Erythroblast (primary cell): ENCODE measurements around the gene NLGN1.

ENCODE experiments used
- DNase-seq, 2 experiments: peaks; one replicate each; lab custom pipeline; 2025; lab: John Stamatoyannopoulos, UW
- GATA1 ChIP-seq: IDR thresholded peaks from 2 replicates; pipeline ENCODE4 v1.6.1; 2011; ENCODE audit warnings: low read depth, mild to moderate bottlenecking, control low read depth, low read length, moderate library complexity
- POLR2A ChIP-seq: IDR thresholded peaks from 2 replicates; pipeline ENCODE4 v1.6.1; 2011; ENCODE audit warnings: mild to moderate bottlenecking, low read length

Gene NLGN1

GRCh38 chr3:173676094-173676493 lies 278.6 kb downstream of the NLGN1 start:
- TF ChIP-seq POLR2A, result no peak
- no peak for DNase-seq

GRCh38 chr3:173681188-173681678 lies 283.7 kb downstream of the NLGN1 start:
- TF ChIP-seq POLR2A (no peak), GATA1 (no peak)

GRCh38 chr3:173685456-173685855 lies 287.9 kb downstream of the NLGN1 start:
- TF ChIP-seq POLR2A (no peak), GATA1 (no peak)
- no peak for DNase-seq

More at GRCh38 chr3:173681188-173681678, 283.7 kb downstream of the NLGN1 start:
- DNase-seq, result no peak

- DNase-seq, result no peak
- TF ChIP-seq POLR2A (no peak), GATA1 (no peak)
These were observed 290.8 kb downstream of the NLGN1 start for GRCh38 chr3:173688216-173688842.

- no peak for TF ChIP-seq GATA1
- no peak for TF ChIP-seq POLR2A
- no peak for DNase-seq
These were observed 293.1 kb downstream of the NLGN1 start for GRCh38 chr3:173690542-173691180.

- TF ChIP-seq POLR2A (no peak), GATA1 (no peak)
- DNase-seq, result no peak
These were observed 301.8 kb downstream of the NLGN1 start for GRCh38 chr3:173699353-173699752.

- DNase-seq, result no peak
- TF ChIP-seq GATA1, result no peak
- no peak for TF ChIP-seq POLR2A
These were observed 302.8 kb downstream of the NLGN1 start for GRCh38 chr3:173700336-173700735.

- TF ChIP-seq POLR2A (no peak), GATA1 (no peak)
- DNase-seq, result no peak
These were observed 305.0 kb downstream of the NLGN1 start for GRCh38 chr3:173702561-173702960.

GRCh38 chr3:173703771-173704170 lies 306.2 kb downstream of the NLGN1 start:
- no peak for TF ChIP-seq POLR2A
- no peak for TF ChIP-seq GATA1
- no peak for DNase-seq

GRCh38 chr3:173706630-173707029 lies 309.1 kb downstream of the NLGN1 start:
- no peak for DNase-seq
- TF ChIP-seq GATA1 (no peak), POLR2A (no peak)

GRCh38 chr3:173708191-173708590 lies 310.6 kb downstream of the NLGN1 start:
- no peak for DNase-seq
- TF ChIP-seq POLR2A, result no peak
- no peak for TF ChIP-seq GATA1

GRCh38 chr3:173709026-173709425 lies 311.5 kb downstream of the NLGN1 start:
- TF ChIP-seq GATA1, result no peak
- TF ChIP-seq POLR2A, result no peak
- DNase-seq, result no peak

- no peak for DNase-seq
- TF ChIP-seq GATA1, result no peak
- TF ChIP-seq POLR2A, result no peak
These were observed 314.1 kb downstream of the NLGN1 start for GRCh38 chr3:173711619-173712018.

GRCh38 chr3:173719585-173719984 lies 322.0 kb downstream of the NLGN1 start:
- DNase-seq, result no peak

More at GRCh38 chr3:173719585-173719984, 322.0 kb downstream of the NLGN1 start:
- no peak for TF ChIP-seq GATA1
- TF ChIP-seq POLR2A, result no peak
